Measurements from ENCODE around the gene LCE1E. TPM values are rescaled to one million over a fixed set of nuclear protein-coding genes. Genes with fewer than 3 reads are reported as not detected.

LCE1E gene
- total RNA-seq, 5 donors from 2014 or later (not counting 1 experiment from before 2014, with no cell fraction given), result not detected

DNA sequence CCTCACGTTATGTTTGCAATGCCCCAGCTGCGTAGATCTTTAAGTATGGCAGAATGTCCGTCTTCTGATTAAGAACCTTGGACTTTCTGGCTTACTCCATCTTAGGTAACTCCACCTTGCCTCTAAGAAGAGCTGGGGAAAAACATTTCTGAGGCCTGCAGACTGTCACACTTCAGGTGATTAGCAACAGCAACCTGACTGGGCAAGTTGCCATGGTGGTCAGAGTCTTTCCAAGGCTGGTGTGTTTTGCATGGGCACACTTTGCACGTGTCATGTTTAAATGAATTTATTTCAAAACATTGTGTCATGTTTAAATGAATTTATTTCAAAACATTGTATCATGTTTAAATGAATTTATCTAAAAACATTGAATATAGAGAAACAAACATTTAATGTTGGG lies 27.4 kb upstream of the LCE1E start:
- Mint-ChIP-seq H3K4me3 (no peak overlapping the region), H3K27me3 (peaks cover 42 to 45% of the 10 kb centered on the region in 2 donors), H3K4me1 (no peaks in the 10 kb centered on the region), H3K9me3 (no peaks in the 10 kb centered on the region), H3K36me3 (no peaks in the 10 kb centered on the region), H3K27ac (no peak overlapping the region)
- ChIA-PET POLR2A (no interaction called here), CTCF (interaction anchor here in 1 of 2 donors (0.6 kb wide), 1 partner anchor 895 kb away, joined by 3 read pairs; no protein-coding TSS in a partner anchor)
- WGBS (ENCODE audit: insufficient coverage), result 96% methylated on average over 3 of the region's 4 CpGs
- Histone ChIP-seq H3K36me3 (ENCODE audit: control insufficient read depth in 2 of 2, extremely low read depth in 1 of 2, insufficient read depth in 1 of 2, low read length in 1 of 2) (no peaks in the 10 kb centered on the region), H3K9me3 (no peaks in the 10 kb centered on the region), H3K27me3 (replicated peaks in 1 of 2; ENCODE audit: control insufficient read depth in 2 of 2, extremely low read depth in 1 of 2, insufficient read depth in 2 of 2, low read length in 1 of 2) (peaks cover 0 to 14% of the 10 kb centered on the region in 2 experiments), H3K4me3 (ENCODE audit: control insufficient read depth in 1 of 2, extremely low read depth in 1 of 2, low read length in 1 of 2) (no peak overlapping the region), H3K4me1 (ENCODE audit: control insufficient read depth in 1 of 2, extremely low read depth in 1 of 2, insufficient read depth in 2 of 2, low read length in 2 of 2) (no peaks in the 10 kb centered on the region), H3K27ac (ENCODE audit: low read length) (no peak overlapping the region)
- ATAC-seq (replicated peaks in 1 of 4), result no peak
- DNase-seq, result no peak

DNA sequence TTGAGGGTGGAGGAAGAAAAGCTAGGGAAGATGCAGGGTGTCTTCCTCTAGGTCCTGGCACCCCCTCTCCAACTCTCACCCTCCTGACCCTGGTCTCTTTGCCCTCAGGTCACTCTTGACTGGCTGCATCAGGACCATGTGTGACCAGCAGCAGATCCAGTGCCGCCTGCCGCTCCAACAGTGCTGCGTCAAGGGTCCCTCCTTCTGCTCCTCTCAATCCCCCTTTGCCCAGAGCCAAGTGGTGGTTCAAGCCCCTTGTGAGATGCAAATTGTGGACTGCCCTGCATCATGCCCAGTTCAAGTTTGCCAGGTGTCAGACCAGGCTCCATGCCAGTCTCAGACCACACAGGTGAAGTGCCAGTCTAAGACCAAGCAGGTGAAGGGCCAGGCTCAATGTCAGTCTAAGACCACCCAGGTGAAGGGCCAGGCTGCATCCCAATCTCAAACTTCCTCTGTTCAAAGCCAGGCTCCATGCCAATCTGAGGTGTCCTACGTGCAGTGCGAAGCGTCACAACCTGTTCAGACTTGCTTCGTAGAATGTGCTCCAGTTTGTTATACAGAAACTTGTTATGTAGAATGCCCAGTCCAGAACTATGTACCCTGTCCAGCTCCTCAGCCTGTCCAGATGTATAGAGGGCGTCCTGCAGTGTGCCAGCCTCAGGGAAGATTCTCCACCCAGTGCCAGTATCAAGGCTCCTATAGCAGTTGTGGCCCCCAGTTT lies 26.4 kb upstream of the LCE1E start:
- Histone ChIP-seq H3K27me3 (replicated peaks in 1 of 2; ENCODE audit: control insufficient read depth in 2 of 2, extremely low read depth in 1 of 2, insufficient read depth in 2 of 2, low read length in 1 of 2) (peaks cover 0 to 16% of the 10 kb centered on the region in 2 experiments), H3K4me1 (ENCODE audit: control insufficient read depth in 1 of 2, extremely low read depth in 1 of 2, insufficient read depth in 2 of 2, low read length in 2 of 2) (no peaks in the 10 kb centered on the region), H3K36me3 (ENCODE audit: control insufficient read depth in 2 of 2, extremely low read depth in 1 of 2, insufficient read depth in 1 of 2, low read length in 1 of 2) (no peaks in the 10 kb centered on the region), H3K9me3 (no peaks in the 10 kb centered on the region), H3K4me3 (ENCODE audit: control insufficient read depth in 1 of 2, extremely low read depth in 1 of 2, low read length in 1 of 2) (no peak overlapping the region), H3K27ac (ENCODE audit: low read length) (no peak overlapping the region)
- Mint-ChIP-seq H3K27me3 (peaks cover 40 to 43% of the 10 kb centered on the region in 2 donors), H3K4me3 (no peak overlapping the region), H3K4me1 (no peaks in the 10 kb centered on the region), H3K27ac (no peak overlapping the region), H3K36me3 (no peaks in the 10 kb centered on the region), H3K9me3 (no peaks in the 10 kb centered on the region)
- ChIA-PET CTCF (interaction anchor here in 1 of 2 donors (0.6 kb wide), 1 partner anchor 896 kb away, joined by 3 read pairs; no protein-coding TSS in a partner anchor), POLR2A (interaction anchor here in 1 of 2 donors (0.5 kb wide), 1 partner anchor 21 kb away, joined by 3 read pairs; no protein-coding TSS in a partner anchor)
- 74% methylated on average over 6 of the region's 8 CpGs for WGBS (ENCODE audit: insufficient coverage)
- no peak for ATAC-seq (replicated peaks in 1 of 4)
- no peak for DNase-seq

DNA sequence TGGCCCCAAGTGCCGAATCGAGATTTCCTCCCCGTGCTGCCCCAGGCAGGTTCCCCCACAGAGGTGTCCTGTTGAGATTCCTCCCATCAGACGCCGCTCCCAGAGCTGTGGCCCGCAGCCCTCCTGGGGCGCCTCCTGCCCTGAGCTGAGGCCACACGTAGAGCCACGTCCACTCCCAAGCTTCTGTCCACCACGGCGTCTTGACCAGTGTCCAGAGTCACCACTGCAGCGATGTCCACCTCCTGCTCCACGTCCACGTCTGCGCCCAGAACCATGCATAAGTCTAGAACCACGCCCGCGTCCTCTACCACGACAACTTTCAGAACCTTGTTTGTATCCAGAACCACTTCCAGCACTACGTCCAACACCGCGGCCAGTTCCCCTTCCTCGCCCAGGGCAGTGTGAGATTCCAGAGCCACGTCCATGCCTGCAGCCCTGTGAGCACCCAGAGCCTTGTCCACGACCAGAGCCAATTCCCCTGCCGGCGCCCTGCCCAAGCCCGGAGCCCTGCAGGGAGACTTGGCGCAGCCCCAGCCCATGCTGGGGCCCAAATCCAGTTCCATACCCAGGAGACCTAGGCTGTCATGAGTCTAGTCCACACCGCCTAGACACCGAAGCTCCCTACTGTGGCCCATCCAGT lies 25.4 kb upstream of the LCE1E start:
- Mint-ChIP-seq H3K4me3 (no peak overlapping the region), H3K4me1 (no peaks in the 10 kb centered on the region), H3K27me3 (peaks cover 39 to 43% of the 10 kb centered on the region in 2 donors), H3K9me3 (peaks cover 0 to 4% (median 0%) of the 10 kb centered on the region in 3 donors), H3K27ac (no peak overlapping the region), H3K36me3 (no peaks in the 10 kb centered on the region)
- H3K9me3 ChIP-seq, result no peaks in the 10 kb centered on the region
- DNase-seq (no peak), ATAC-seq (replicated peaks in 1 of 4) (no peak)
- H3K36me3 ChIP-seq (ENCODE audit: control insufficient read depth in 2 of 2, extremely low read depth in 1 of 2, insufficient read depth in 1 of 2, low read length in 1 of 2), result no peaks in the 10 kb centered on the region
- peaks cover 0 to 17% of the 10 kb centered on the region in 2 experiments for H3K27me3 ChIP-seq (replicated peaks in 1 of 2; ENCODE audit: control insufficient read depth in 2 of 2, extremely low read depth in 1 of 2, insufficient read depth in 2 of 2, low read length in 1 of 2)
- no peaks in the 10 kb centered on the region for H3K4me1 ChIP-seq (ENCODE audit: control insufficient read depth in 1 of 2, extremely low read depth in 1 of 2, insufficient read depth in 2 of 2, low read length in 2 of 2)
- 89% methylated on average over 31 of the region's 31 CpGs for WGBS (ENCODE audit: insufficient coverage)
- POLR2A ChIA-PET, result no interaction called here
- CTCF ChIA-PET, result no interaction called here
- no peak overlapping the region for H3K27ac ChIP-seq (ENCODE audit: low read length)
- no peak overlapping the region for H3K4me3 ChIP-seq (ENCODE audit: control insufficient read depth in 1 of 2, extremely low read depth in 1 of 2, low read length in 1 of 2)

DNA sequence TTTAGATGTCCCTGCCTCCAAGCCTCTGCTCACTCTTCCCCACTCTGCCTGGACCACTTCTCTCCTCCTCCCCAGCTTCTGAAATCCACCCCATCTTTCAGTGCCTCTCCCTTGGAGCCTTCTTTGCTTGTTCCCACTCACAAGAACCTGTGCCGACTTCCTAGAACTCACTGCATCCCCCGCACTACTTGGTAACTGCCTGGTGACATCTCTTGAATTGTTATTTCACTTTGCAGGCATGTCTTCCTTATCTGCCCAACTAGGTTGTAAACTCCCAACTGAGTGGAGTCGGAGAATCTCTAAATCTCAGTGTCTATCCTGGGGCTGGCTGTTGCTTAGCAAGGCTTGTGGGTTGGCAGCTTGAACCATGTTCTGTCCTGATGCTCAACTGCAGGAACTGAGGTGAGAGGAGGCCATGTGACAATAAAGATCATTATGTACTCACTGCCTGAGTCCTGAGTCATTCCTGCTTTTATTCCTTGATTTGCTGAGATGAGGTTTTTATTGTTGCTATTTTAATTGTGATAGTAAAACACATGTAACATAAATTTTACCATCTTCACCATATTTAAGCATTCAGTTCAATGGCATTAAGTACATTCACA lies 24.3 kb upstream of the LCE1E start:
- Histone ChIP-seq H3K4me3 (ENCODE audit: control insufficient read depth in 1 of 2, extremely low read depth in 1 of 2, low read length in 1 of 2) (no peak overlapping the region), H3K9me3 (no peaks in the 10 kb centered on the region), H3K27ac (ENCODE audit: low read length) (no peak overlapping the region), H3K4me1 (ENCODE audit: control insufficient read depth in 1 of 2, extremely low read depth in 1 of 2, insufficient read depth in 2 of 2, low read length in 2 of 2) (no peaks in the 10 kb centered on the region), H3K36me3 (ENCODE audit: control insufficient read depth in 2 of 2, extremely low read depth in 1 of 2, insufficient read depth in 1 of 2, low read length in 1 of 2) (no peaks in the 10 kb centered on the region), H3K27me3 (replicated peaks in 1 of 2; ENCODE audit: control insufficient read depth in 2 of 2, extremely low read depth in 1 of 2, insufficient read depth in 2 of 2, low read length in 1 of 2) (peaks cover 0 to 18% of the 10 kb centered on the region in 2 experiments)
- Mint-ChIP-seq H3K4me3 (no peak overlapping the region), H3K27ac (no peak overlapping the region), H3K27me3 (peaks cover 36 to 37% of the 10 kb centered on the region in 2 donors), H3K4me1 (no peaks in the 10 kb centered on the region), H3K36me3 (no peaks in the 10 kb centered on the region), H3K9me3 (peaks cover 0 to 4% (median 0%) of the 10 kb centered on the region in 3 donors)
- DNase-seq (no peak), ATAC-seq (replicated peaks in 1 of 4) (no peak)
- CTCF ChIA-PET, result no interaction called here
- 90% methylated on average over 3 of the region's 3 CpGs for WGBS (ENCODE audit: insufficient coverage)
- POLR2A ChIA-PET, result no interaction called here

DNA sequence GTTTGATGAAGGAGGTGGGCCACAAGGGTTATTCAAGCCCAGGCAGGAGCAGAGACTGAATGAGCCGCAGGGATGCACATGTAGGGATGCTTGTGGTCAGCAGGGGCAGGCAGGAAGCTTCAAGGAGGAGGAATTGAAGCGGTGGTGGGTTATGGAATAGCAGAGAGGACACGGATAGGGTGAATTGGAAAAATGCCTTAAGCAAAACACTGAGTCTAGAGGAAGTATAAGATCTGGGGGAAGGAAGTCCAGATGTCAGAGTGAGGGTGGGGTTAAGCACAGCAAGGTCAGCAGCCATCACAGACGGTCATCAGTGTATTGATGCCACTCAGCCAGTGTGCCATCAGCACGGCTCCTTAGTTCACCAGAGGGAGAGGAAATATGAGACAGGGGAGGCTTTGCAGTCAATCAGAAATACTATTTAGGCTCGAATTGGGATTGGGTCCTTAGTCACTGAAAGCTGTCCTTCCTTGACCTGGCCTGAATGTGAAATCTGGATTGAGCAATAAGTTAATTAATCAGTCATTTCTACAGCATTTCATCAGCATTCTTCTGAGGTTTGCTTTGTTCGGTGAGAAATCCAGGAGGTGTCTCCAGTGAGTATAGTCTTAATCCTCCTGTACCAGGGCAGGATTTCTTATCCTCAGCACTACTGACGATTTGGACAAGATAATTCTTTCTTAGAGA lies 17.1 kb upstream of the LCE1E start:
- Histone ChIP-seq H3K9me3 (no peaks in the 10 kb centered on the region), H3K27ac (ENCODE audit: low read length) (no peak overlapping the region), H3K4me3 (ENCODE audit: control insufficient read depth in 1 of 2, extremely low read depth in 1 of 2, low read length in 1 of 2) (no peak overlapping the region), H3K27me3 (replicated peaks in 1 of 2; ENCODE audit: control insufficient read depth in 2 of 2, extremely low read depth in 1 of 2, insufficient read depth in 2 of 2, low read length in 1 of 2) (peaks cover 0 to 4% of the 10 kb centered on the region in 2 experiments), H3K4me1 (ENCODE audit: control insufficient read depth in 1 of 2, extremely low read depth in 1 of 2, insufficient read depth in 2 of 2, low read length in 2 of 2) (no peaks in the 10 kb centered on the region), H3K36me3 (ENCODE audit: control insufficient read depth in 2 of 2, extremely low read depth in 1 of 2, insufficient read depth in 1 of 2, low read length in 1 of 2) (no peaks in the 10 kb centered on the region)
- ChIA-PET CTCF (interaction anchor here in 1 of 2 donors (0.6 kb wide), 1 partner anchor 659 kb away, joined by 3 read pairs; no protein-coding TSS in a partner anchor), POLR2A (no interaction called here)
- ATAC-seq (replicated peaks in 1 of 4) (no peak), DNase-seq (no peak)
- H3K4me3 Mint-ChIP-seq, result no peak overlapping the region
- peaks cover 0 to 9% (median 3%) of the 10 kb centered on the region in 3 donors for H3K9me3 Mint-ChIP-seq
- WGBS (ENCODE audit: insufficient coverage), result 56% methylated on average over 4 of the region's 8 CpGs
- no peak overlapping the region for H3K27ac Mint-ChIP-seq
- no peaks in the 10 kb centered on the region for H3K36me3 Mint-ChIP-seq
- H3K4me1 Mint-ChIP-seq, result no peaks in the 10 kb centered on the region
- H3K27me3 Mint-ChIP-seq, result peaks cover 8 to 17% of the 10 kb centered on the region in 2 donors

DNA sequence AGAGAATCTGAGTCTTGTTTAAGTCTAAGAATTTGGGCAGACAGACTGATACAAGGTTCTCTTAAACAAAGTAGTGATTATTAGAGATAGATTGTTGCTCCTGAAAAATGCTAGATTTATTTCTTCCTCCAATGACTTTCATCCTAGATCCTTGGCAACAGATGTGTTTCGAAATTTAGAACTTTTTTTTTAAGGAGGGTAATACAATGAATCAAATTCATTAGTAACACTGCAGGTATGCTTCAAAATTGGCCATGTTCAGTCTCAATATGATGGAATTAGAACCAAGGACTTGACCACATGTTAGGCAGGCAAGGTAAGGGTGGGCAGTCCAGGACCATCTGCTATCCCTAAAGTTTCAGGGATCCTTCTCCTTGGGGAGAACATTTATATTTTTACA lies 15.6 kb upstream of the LCE1E start:
- ChIA-PET POLR2A (no interaction called here), CTCF (no interaction called here)
- H3K36me3 ChIP-seq (ENCODE audit: control insufficient read depth in 2 of 2, extremely low read depth in 1 of 2, insufficient read depth in 1 of 2, low read length in 1 of 2), result no peaks in the 10 kb centered on the region
- no peak overlapping the region for H3K4me3 ChIP-seq (ENCODE audit: control insufficient read depth in 1 of 2, extremely low read depth in 1 of 2, low read length in 1 of 2)
- DNase-seq (no peak), ATAC-seq (replicated peaks in 1 of 4) (no peak)
- no peaks in the 10 kb centered on the region for H3K4me1 Mint-ChIP-seq
- H3K27ac ChIP-seq (ENCODE audit: low read length), result no peak overlapping the region
- peaks cover 0 to 6% (median 3%) of the 10 kb centered on the region in 3 donors for H3K9me3 Mint-ChIP-seq
- no peak overlapping the region for H3K27ac Mint-ChIP-seq
- H3K27me3 Mint-ChIP-seq, result peaks cover 10 to 25% of the 10 kb centered on the region in 2 donors
- H3K4me3 Mint-ChIP-seq, result no peak overlapping the region
- no CpG with 5 or more reads among the region's 1 CpG for WGBS (ENCODE audit: insufficient coverage)
- H3K9me3 ChIP-seq, result no peaks in the 10 kb centered on the region
- H3K36me3 Mint-ChIP-seq, result no peaks in the 10 kb centered on the region
- H3K4me1 ChIP-seq (ENCODE audit: control insufficient read depth in 1 of 2, extremely low read depth in 1 of 2, insufficient read depth in 2 of 2, low read length in 2 of 2), result no peaks in the 10 kb centered on the region
- peaks cover 0 to 9% of the 10 kb centered on the region in 2 experiments for H3K27me3 ChIP-seq (replicated peaks in 1 of 2; ENCODE audit: control insufficient read depth in 2 of 2, extremely low read depth in 1 of 2, insufficient read depth in 2 of 2, low read length in 1 of 2)
